Hematopoietic multipotent progenitor cell treated with erythropoietin and hydrocortisone succinate and interleukin-3 and kit ligand, for 17 days (in vitro differentiated cells): Measurements from ENCODE around the gene PRKCE.

ENCODE experiments used
- DNase-seq: peaks from one replicate; pipeline ENCODE4 v3.0.0-alpha.2; 2015; ENCODE audit warnings: low spot score

PRKCE gene

DNA sequence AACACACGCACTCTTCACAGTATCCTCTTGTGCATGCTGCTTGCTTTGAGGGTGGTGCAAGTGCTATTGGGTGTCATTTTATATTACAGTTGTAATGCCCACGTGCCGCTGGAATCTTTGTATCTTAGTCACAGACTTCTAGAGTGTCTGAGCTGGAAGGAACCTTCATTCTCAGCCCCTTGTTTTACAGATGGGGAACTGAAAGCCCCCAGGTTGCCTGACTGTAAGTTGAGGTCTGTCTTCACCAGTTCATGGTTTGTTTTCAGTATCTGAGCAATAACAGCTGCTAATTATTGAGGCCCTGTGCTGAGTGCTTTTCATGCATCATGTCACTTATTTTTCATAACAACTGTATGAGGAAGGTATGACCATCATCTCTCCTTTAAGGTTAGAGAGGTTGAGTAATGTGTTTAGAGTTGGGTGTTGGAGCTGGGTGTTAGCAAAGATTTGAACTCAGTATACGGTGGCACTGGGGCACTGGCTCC, 77.0 kb downstream of the PRKCE start:
- no peak for DNase-seq

- DNase-seq, result no peak
Observed at GRCh38 chr2:45729753-45730512, 78.5 kb downstream of the PRKCE start.

GRCh38 chr2:45731141-45731540, 79.7 kb downstream of the PRKCE start:
- DNase-seq, result no peak

DNA sequence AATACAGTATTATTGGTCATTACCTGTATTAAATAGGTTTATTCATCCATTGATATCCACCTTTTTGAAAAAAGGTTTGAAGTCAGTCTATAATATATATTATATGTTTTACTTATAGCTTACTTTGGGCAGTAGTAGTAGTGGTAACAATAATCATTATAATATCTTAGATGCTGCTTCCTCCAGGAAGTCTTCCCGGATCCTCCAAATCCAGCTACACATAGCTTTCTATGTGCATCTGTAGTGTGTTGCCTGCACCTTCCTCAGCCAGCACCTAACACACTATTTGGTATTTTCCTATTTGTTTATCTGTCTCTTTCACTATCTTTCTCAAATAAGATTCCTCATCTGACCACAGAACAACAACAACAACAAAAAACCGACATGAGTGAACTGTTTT, 81.0 kb downstream of the PRKCE start:
- DNase-seq, result no peak

- DNase-seq, result no peak
Observed at GRCh38 chr2:45732946-45733345, 81.5 kb downstream of the PRKCE start.

DNA sequence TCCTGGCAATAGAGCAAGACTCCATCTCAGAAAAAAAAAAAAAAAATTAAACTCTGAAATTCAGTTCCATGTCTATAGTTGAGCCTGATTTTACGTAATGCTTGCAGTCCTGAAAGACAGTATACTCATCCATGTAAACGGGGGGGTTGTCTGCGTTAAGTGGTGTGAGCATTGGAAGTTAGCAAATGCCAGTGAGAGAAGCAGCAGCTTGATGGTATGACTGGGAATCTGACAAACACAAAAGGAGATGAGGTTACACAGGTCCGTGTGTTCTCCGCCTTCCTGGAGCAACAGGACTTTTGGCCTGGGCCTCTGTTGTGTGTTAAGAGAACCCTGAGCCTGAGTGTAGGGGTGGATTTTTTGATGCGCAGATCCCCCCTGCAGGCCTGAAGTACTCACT, 82.9 kb downstream of the PRKCE start:
- no peak for DNase-seq

- DNase-seq, result no peak
Observed at GRCh38 chr2:45734952-45735351, 83.5 kb downstream of the PRKCE start.

DNA sequence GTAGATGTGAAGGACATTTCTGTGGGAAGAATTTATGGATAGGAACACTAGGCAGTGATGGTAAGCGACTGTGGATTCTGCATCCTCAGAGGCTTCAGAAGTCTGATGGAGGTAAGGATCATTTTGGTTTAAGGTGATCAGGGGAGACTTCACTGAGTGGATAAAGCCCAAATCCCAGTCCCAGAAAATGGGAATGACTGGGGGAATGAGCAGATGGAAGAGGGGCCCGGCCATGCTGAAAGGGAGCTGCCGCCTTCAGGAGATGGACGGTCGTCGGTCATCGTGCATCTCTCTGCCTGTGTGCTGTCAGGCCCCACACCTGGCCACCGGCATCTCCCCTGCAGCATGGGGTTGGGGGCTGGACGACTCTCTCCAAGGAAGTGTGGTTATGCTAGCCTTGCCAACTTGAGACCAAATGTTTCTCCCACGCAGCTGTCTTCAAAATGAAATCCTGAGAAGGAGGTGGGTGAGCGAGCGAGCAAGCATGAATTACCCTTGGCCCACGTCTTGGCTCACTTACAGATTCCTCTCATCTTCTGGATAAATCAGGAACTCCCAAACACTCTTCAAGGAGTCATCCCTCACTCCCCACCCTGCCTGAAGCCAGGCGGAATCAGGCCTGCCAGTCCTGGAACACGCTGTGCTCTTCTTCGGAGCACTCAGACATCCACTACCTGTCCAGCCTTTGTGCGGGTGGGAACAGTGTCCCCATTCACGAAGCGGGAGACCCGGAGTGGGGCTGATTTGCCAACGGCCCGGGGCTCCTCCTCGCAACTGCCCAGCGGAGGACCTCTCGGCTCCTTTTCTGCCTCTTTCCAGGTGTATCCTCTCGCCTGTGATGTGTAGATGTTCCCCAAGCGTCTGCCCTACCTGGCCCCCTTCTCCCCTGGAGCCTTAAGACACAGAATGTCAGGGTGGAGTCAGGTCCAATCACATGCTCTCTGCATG, 85.6 kb downstream of the PRKCE start:
- DNase-seq, result no peak

- DNase-seq, result no peak
Observed at GRCh38 chr2:45739796-45740485, 88.5 kb downstream of the PRKCE start.

- DNase-seq, result no peak
Observed at GRCh38 chr2:45741161-45741850, 89.8 kb downstream of the PRKCE start.

- DNase-seq, result no peak
Observed at GRCh38 chr2:45743531-45744396, 92.3 kb downstream of the PRKCE start.

DNA sequence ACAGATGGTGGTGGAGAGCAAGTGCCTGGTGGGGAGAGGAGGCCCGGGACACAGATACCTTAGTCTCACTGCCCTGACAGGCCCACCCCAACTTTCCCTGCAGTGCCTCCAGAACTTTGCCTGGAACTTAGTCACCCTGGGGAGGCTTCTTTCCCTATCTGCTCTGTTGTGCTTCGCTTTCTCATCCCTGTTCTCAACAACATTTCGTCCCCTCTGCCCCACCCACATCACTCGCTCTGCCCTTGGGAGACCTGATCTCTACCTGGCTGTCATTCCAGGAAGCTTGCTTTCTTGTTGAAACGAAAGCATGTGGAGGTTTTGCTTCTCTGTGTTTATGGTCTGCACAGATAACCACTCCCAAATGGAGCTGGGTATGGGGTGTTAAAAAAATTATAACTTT, 93.8 kb downstream of the PRKCE start:
- DNase-seq, result no peak

DNA sequence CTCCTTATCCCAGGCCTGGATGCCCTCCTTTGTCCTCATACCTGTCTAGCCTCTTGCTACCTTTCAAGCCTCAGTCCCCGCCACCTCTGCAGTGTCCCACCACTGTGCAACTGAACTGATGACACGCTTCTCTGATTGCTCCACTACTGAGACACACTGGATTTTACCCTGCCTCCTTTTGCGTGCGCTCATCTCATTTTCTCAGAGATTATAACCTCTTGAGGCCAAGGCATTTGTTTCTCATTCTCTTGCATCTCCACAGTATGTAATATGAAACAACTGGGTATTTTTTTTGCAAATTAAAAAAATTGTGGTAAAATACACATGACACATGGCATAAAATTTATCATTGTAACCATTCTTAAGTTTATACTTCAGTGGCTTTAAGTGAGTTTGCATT, 95.4 kb downstream of the PRKCE start:
- no peak for DNase-seq

- no peak for DNase-seq
Observed at GRCh38 chr2:45747363-45747762, 95.9 kb downstream of the PRKCE start.

DNA sequence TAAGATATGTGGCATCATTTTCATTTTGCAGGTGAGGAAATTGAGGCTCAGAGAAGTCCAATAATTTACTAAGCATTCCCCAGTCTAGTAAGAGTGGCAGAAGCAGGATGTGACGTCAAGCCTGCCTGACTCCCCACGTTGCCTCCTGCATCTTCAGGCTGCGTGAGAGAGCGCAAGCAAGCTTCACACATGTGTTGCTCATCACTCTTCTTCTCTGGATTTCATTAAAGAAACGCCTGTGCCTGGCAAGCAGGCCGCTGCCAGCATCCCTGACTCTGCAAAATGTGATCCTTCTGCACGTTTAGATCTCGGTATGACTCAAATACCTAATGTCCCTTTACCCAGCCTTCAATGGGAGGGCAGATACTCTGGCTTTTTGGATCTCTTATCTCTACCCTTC, 96.8 kb downstream of the PRKCE start:
- DNase-seq, result peak; percentile 9

GRCh38 chr2:45750001-45750400, 98.5 kb downstream of the PRKCE start:
- no peak for DNase-seq

DNA sequence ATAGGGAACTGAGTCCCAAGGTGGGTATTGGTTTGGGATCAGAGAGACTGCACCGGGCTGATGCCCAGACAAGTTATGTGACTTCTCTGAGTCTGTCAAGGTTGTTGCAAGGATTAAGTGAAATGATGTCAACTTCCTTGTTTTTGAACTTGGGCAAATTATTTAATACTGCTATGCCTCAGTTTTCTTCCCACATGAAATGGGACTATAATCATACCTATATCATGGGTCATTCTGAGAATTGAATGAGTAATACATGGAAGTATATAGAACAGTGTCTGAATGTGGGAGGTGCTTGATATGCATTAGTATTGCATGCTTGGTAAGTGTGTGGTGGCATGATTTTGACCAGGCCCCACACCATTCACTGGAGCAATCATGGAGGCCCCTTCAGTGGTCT, 99.0 kb downstream of the PRKCE start:
- no peak for DNase-seq

- no peak for DNase-seq
Observed at GRCh38 chr2:45753381-45753780, 101.9 kb downstream of the PRKCE start.

DNA sequence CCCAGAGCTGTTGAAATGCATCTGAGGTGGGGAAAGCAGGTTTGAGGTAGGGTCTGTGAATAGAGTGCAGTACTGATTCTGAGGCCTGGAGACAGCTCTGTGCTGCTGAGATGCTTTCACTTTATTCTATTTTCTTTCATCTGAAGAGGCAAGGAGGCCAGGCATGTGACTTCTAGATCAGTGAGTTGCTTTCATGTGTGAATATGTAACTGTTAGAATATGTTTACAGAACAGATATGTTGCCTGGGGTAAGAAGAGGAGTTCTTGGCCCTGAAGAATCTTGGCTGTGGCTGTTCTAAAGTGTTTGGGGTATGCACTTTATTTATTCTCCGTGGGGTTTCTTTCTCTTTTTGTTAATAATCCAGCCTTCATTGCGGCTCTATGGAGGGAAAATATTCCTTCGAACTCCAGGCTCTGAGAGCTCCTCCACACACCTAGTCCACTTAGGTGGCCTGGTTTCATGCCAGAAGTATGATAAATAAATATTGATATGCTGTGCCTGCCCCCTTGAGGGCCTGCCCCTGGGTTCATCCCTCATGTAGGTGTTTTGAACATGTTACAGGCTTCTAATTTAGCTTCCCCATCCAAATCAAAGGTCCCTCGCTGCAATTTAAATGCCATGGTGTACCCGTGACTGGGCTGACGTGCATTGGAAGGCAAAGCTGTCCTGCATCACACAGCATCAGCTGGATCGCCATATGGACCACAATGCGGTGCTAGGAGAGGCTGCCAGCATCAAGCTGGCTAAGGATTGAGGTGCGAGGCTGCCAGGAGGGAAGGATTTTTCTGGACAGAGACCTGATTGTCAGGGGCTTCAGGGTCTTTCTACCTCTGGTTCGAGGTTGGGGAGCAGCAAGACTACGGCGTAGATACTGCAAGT, 102.9 kb downstream of the PRKCE start:
- DNase-seq, result no peak
